ENCODE results near the gene MRPS23.

The MRPS23 gene

GRCh38 chr17:57868910-57869616 lies 19.2 kb upstream of the MRPS23 start:
- TF ChIP-seq CTCF (IDR thresholded peaks at IDR 0.05; ENCODE audit: insufficient read depth, low read depth, low read length, missing control alignments), result no peak
- H3K4me3 ChIP-seq (ENCODE audit: low read length), result no peak overlapping the region
- DNase-seq (ENCODE audit: low read depth), result no peak

- H3K4me3 ChIP-seq (ENCODE audit: low read length), result no peak overlapping the region
- DNase-seq (ENCODE audit: low read depth), result peak; percentile 95
- TF ChIP-seq CTCF (IDR thresholded peaks at IDR 0.05; ENCODE audit: insufficient read depth, low read depth, low read length, missing control alignments), result peak; percentile 33
These were observed 18.4 kb upstream of the MRPS23 start for GRCh38 chr17:57868007-57868909.

- no peak for TF ChIP-seq CTCF (IDR thresholded peaks at IDR 0.05; ENCODE audit: insufficient read depth, low read depth, low read length, missing control alignments)
- no peak for DNase-seq (ENCODE audit: low read depth)
- no peak overlapping the region for H3K4me3 ChIP-seq (ENCODE audit: low read length)
These were observed 17.3 kb upstream of the MRPS23 start for GRCh38 chr17:57867126-57867525.

- TF ChIP-seq CTCF (IDR thresholded peaks at IDR 0.05; ENCODE audit: insufficient read depth, low read depth, low read length, missing control alignments), result no peak
- no peak overlapping the region for H3K4me3 ChIP-seq (ENCODE audit: low read length)
- no peak for DNase-seq (ENCODE audit: low read depth)
These were observed 16.9 kb upstream of the MRPS23 start for GRCh38 chr17:57866723-57867122.

GRCh38 chr17:57866319-57866718 lies 16.5 kb upstream of the MRPS23 start:
- no peak for DNase-seq (ENCODE audit: low read depth)
- no peak overlapping the region for H3K4me3 ChIP-seq (ENCODE audit: low read length)
- no peak for TF ChIP-seq CTCF (IDR thresholded peaks at IDR 0.05; ENCODE audit: insufficient read depth, low read depth, low read length, missing control alignments)

- no peak for DNase-seq (ENCODE audit: low read depth)
- TF ChIP-seq CTCF (IDR thresholded peaks at IDR 0.05; ENCODE audit: insufficient read depth, low read depth, low read length, missing control alignments), result no peak
These were observed 14.4 kb upstream of the MRPS23 start for GRCh38 chr17:57864273-57864672.

More at GRCh38 chr17:57864273-57864672, 14.4 kb upstream of the MRPS23 start:
- H3K4me3 ChIP-seq (ENCODE audit: low read length), result no peak overlapping the region

Measured in epithelial cell of esophagus (primary cell).